Mesenchymal stem cell (in vitro differentiated cells and primary cell): ENCODE measurements around the gene PIAS4.
A peak's percentile ranks its signal among the peaks of the same experiment; 100 is the strongest.

ENCODE experiments used
- DNase-seq: peaks from one replicate; pipeline ENCODE4 v3.0.0-alpha.2; 2013
- H2AFZ ChIP-seq: one replicate; pipeline ENCODE4 v1.6.1; 2013; ENCODE audit warnings: low read depth, mild to moderate bottlenecking, control low read depth, inconsistent platforms, low read length, moderate library complexity
- H2AK5ac ChIP-seq: 2 replicates; pipeline ENCODE4 v1.6.1; 2013; ENCODE audit warnings: low read length, moderate library complexity, mild to moderate bottlenecking, inconsistent platforms; ENCODE audit not compliant: severe bottlenecking
- H2BK120ac ChIP-seq: one replicate; pipeline ENCODE4 v1.6.1; 2013; ENCODE audit warnings: low read depth, mild to moderate bottlenecking, inconsistent platforms, low read length, moderate library complexity
- H2BK12ac ChIP-seq, 2 experiments: one replicate each; pipeline ENCODE4 v1.6.1; 2013; ENCODE audit warnings: inconsistent platforms in 2 of 2, low read length in 2 of 2, mild to moderate bottlenecking in 2 of 2, moderate library complexity in 2 of 2, control low read depth in 1 of 2
- H2BK15ac ChIP-seq: one replicate; pipeline ENCODE4 v1.6.1; 2013; ENCODE audit warnings: mild to moderate bottlenecking, low read depth, inconsistent platforms; ENCODE audit not compliant: poor library complexity, severe bottlenecking
- H2BK5ac ChIP-seq: 2 replicates; pipeline ENCODE4 v1.6.1; 2013; ENCODE audit warnings: low read depth, mild to moderate bottlenecking, low read length, control low read depth, inconsistent platforms; ENCODE audit not compliant: poor library complexity, severe bottlenecking
- H3K14ac ChIP-seq, 2 experiments: one replicate each; pipeline ENCODE4 v1.6.1; 2013; ENCODE audit warnings: inconsistent platforms in 2 of 2, low read length in 2 of 2, control low read depth in 1 of 2, mild to moderate bottlenecking in 1 of 2, moderate library complexity in 1 of 2
- H3K18ac ChIP-seq, 2 experiments: one replicate each; pipeline ENCODE4 v1.6.1; 2013; ENCODE audit warnings: inconsistent platforms in 2 of 2, low read length in 2 of 2, control low read depth in 1 of 2, low read depth in 1 of 2, mild to moderate bottlenecking in 1 of 2
- H3K23ac ChIP-seq, 2 experiments: one replicate each; pipeline ENCODE4 v1.6.1; 2013; ENCODE audit warnings: inconsistent platforms in 2 of 2, low read length in 2 of 2, mild to moderate bottlenecking in 2 of 2, moderate library complexity in 2 of 2, control low read depth in 1 of 2
- H3K27ac ChIP-seq: 2 replicates; pipeline ENCODE4 v1.5.1; 2013; ENCODE audit warnings: mild to moderate bottlenecking, moderate library complexity, low read length, control low read depth, inconsistent platforms; ENCODE audit not compliant: poor library complexity, severe bottlenecking
- H3K27me3 ChIP-seq, 2 experiments: 2 replicates each; pipeline versions ENCODE4 v1.6.1 to v1.7.0; 2013; ENCODE audit warnings: low read length in 2 of 2, mild to moderate bottlenecking in 2 of 2, moderate library complexity in 2 of 2, control low read depth in 1 of 2, inconsistent platforms in 1 of 2; ENCODE audit not compliant: control insufficient read depth in 1 of 2, insufficient read depth in 1 of 2
- H3K36me3 ChIP-seq, 2 experiments: 2 replicates each; pipeline versions ENCODE4 v1.6.1 to v1.7.0; 2013; ENCODE audit warnings: low read length in 2 of 2, control low read depth in 1 of 2, inconsistent platforms in 1 of 2, low read depth in 1 of 2, mild to moderate bottlenecking in 1 of 2; ENCODE audit not compliant: insufficient read depth in 2 of 2, control insufficient read depth in 1 of 2
- H3K4ac ChIP-seq, 2 experiments: one replicate each; pipeline ENCODE4 v1.6.1; 2013; ENCODE audit warnings: inconsistent platforms in 2 of 2, low read length in 2 of 2, mild to moderate bottlenecking in 2 of 2, moderate library complexity in 2 of 2, control low read depth in 1 of 2, low read depth in 1 of 2
- H3K4me1 ChIP-seq: 2 replicates; pipeline ENCODE4 v1.6.1; 2013; ENCODE audit warnings: low read depth, low read length, control low read depth; ENCODE audit not compliant: control insufficient read depth, insufficient read depth
- H3K4me2 ChIP-seq: 2 replicates; pipeline ENCODE4 v1.6.1; 2013; ENCODE audit warnings: low read length, mild to moderate bottlenecking, inconsistent platforms; ENCODE audit not compliant: poor library complexity, severe bottlenecking
- H3K4me3 ChIP-seq, 2 experiments: 2 replicates each; pipeline versions ENCODE4 v1.5.1 to v1.7.0; 2013; ENCODE audit warnings: low read length in 2 of 2, mild to moderate bottlenecking in 2 of 2, control low read depth in 1 of 2, low read depth in 1 of 2; ENCODE audit not compliant: insufficient read depth in 1 of 2
- H3K79me1 ChIP-seq: replicated peaks from 2 replicates; pipeline ENCODE4 v1.6.1; 2013; ENCODE audit warnings: mild to moderate bottlenecking, control low read depth, low read length, inconsistent platforms; ENCODE audit not compliant: poor library complexity, severe bottlenecking
- H3K9ac ChIP-seq: 2 replicates; pipeline ENCODE4 v1.7.0; 2013; ENCODE audit warnings: mild to moderate bottlenecking, low read length, moderate library complexity
- H3K9me3 ChIP-seq: 2 replicates; pipeline ENCODE4 v1.7.0; 2013; ENCODE audit warnings: mild to moderate bottlenecking, low read length; ENCODE audit not compliant: control insufficient read depth
- H4K8ac ChIP-seq: one replicate; pipeline ENCODE4 v1.6.1; 2013; ENCODE audit warnings: inconsistent platforms, mild to moderate bottlenecking, low read length, moderate library complexity
- H4K91ac ChIP-seq: one replicate; pipeline ENCODE4 v1.6.1; 2013; ENCODE audit warnings: mild to moderate bottlenecking, low read length, inconsistent platforms
- WGBS: methylation state at CpG from one replicate; pipeline ENCODE4 v1.1.7; 2013; ENCODE audit warnings: mixed read lengths; 5-methylcytosine and 5-hydroxymethylcytosine counted together

PIAS4 gene

DNA sequence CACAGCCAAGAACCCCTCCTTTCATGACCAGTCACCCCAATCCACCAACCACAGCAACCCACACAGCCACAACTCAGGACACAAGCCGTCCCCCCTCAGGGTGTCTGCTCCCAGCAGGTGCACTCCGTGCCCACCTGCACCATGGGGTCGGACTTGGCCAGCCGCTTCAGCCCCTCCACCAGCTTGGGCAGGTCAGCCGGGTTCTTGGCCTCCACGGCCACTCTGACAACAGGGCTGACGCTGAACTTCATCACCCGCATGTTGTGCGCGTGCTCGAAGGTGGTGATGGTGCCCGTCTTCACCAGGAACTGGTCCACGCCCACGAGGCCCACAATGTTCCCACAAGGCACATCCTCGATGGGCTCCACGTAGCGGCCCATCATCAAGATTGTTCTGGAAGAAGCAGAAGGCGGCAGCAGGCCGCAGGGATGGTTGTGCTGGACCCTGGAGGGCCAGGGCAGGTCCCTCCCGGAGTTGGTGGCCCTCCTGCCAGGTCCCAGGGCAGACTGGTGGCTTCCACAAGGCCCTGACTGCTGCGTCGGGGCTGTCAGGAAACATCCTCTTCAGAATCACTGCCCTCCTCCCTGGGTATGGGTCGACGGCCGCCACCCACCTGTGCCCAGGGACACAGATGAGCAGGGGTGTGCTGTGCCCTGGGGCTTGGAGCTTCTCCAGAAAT is 27.7 kb upstream of the PIAS4 start:
- Histone ChIP-seq H4K8ac (no peak overlapping the region), H2AFZ (no peak overlapping the region), H4K91ac (no peak overlapping the region), H3K14ac (no peak overlapping the region), H3K23ac (no peak overlapping the region), H3K27ac (no peak overlapping the region), H3K36me3 (peaks cover 92 to 95% of the 10 kb centered on the region in 2 experiments), H2BK15ac (no peak overlapping the region), H3K4me3 (no peak overlapping the region), H3K4me2 (no peak overlapping the region), H3K4ac (no peak overlapping the region), H3K9me3 (no peaks in the 10 kb centered on the region), H2BK5ac (no peak overlapping the region), H3K9ac (no peak overlapping the region), H2BK120ac (no peak overlapping the region), H3K79me1 (no peaks in the 10 kb centered on the region), H2AK5ac (no peak overlapping the region), H3K4me1 (peaks cover 37% of the 10 kb centered on the region), H3K27me3 (no peaks in the 10 kb centered on the region), H2BK12ac (no peak overlapping the region), H3K18ac (no peak overlapping the region)
- 94% methylated on average over 25 of the region's 25 CpGs for WGBS
- no peak for DNase-seq

GRCh38 chr19:3980353-3981251 is 26.9 kb upstream of the PIAS4 start:
- H3K36me3 ChIP-seq = peaks cover 86 to 87% of the 10 kb centered on the region in 2 experiments
- H3K18ac ChIP-seq = no peak overlapping the region
- WGBS = 96% methylated on average over 31 of the region's 31 CpGs
- H3K9ac ChIP-seq = no peak overlapping the region
- H3K4me3 ChIP-seq = no peak overlapping the region
- no peak overlapping the region for H3K27ac ChIP-seq
- H2AFZ ChIP-seq = no peak overlapping the region
- H2BK5ac ChIP-seq = no peak overlapping the region
- no peak for DNase-seq
- no peak overlapping the region for H3K23ac ChIP-seq
- no peak overlapping the region for H3K4ac ChIP-seq
- H2BK15ac ChIP-seq = no peak overlapping the region
- H3K4me1 ChIP-seq = peaks cover 37% of the 10 kb centered on the region
- no peak overlapping the region for H4K91ac ChIP-seq
- H2BK12ac ChIP-seq = no peak overlapping the region
- no peaks in the 10 kb centered on the region for H3K79me1 ChIP-seq
- H3K14ac ChIP-seq = no peak overlapping the region
- no peaks in the 10 kb centered on the region for H3K27me3 ChIP-seq
- H2BK120ac ChIP-seq = no peak overlapping the region
- no peak overlapping the region for H4K8ac ChIP-seq
- no peak overlapping the region for H2AK5ac ChIP-seq
- no peaks in the 10 kb centered on the region for H3K9me3 ChIP-seq
- no peak overlapping the region for H3K4me2 ChIP-seq

GRCh38 chr19:3981373-3981735 is 26.2 kb upstream of the PIAS4 start:
- Histone ChIP-seq H4K8ac (no peak overlapping the region), H3K14ac (no peak overlapping the region)

More at GRCh38 chr19:3981373-3981735, 26.2 kb upstream of the PIAS4 start:
- Histone ChIP-seq H3K9me3 (no peaks in the 10 kb centered on the region), H2AK5ac (no peak overlapping the region), H2BK15ac (no peak overlapping the region), H4K91ac (peak overlapping the region; percentile 18), H3K4me2 (no peak overlapping the region), H3K9ac (no peak overlapping the region), H3K18ac (no peak overlapping the region), H2AFZ (no peak overlapping the region), H2BK5ac (no peak overlapping the region), H2BK12ac (no peak overlapping the region), H3K4me1 (peaks cover 36% of the 10 kb centered on the region), H3K27me3 (no peaks in the 10 kb centered on the region), H3K79me1 (no peaks in the 10 kb centered on the region), H3K27ac (no peak overlapping the region), H3K23ac (peak overlapping the region in 1 of 2 experiments; percentile 0), H2BK120ac (no peak overlapping the region), H3K36me3 (peaks cover 79 to 80% of the 10 kb centered on the region in 2 experiments), H3K4ac (no peak overlapping the region), H3K4me3 (no peak overlapping the region)
- no peak for DNase-seq
- WGBS = 94% methylated on average over 10 of the region's 10 CpGs
